NCI-H146 treated with DMSO at 0.1 percent for 48 hours (cell line): ENCODE results near the gene AP1S1.
"Not testable (repeated sequence)": the region's sequence is repeated elsewhere in the genome, so short reads cannot be mapped to it uniquely, and the experiment has no call there.

Source experiments
- DNase-seq: peaks from one replicate; lab custom pipeline; 2025; ENCODE audit not compliant: unreplicated experiment; lab: John Stamatoyannopoulos, UW

AP1S1 gene

DNA sequence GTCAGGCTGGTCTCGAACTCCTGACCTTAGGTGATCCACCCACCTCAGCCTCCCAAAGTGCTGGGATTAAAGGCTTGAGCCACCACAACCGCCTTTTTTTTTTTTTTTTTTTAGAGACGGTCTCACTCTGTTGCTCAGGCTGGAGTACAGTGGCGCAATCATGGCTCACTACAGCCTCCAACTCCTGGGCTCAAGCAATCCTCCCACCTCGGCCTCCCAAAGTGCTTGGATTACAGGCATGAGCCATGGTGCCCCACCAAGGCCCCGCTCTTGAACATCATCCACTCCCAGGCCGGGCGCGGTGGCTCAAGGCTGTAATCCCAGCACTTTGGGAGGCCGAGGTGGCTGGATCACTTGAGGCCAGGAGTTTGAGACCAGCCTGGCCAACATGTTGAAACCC lies 45.2 kb downstream of the AP1S1 start:
- not testable (repeated sequence) for DNase-seq

DNA sequence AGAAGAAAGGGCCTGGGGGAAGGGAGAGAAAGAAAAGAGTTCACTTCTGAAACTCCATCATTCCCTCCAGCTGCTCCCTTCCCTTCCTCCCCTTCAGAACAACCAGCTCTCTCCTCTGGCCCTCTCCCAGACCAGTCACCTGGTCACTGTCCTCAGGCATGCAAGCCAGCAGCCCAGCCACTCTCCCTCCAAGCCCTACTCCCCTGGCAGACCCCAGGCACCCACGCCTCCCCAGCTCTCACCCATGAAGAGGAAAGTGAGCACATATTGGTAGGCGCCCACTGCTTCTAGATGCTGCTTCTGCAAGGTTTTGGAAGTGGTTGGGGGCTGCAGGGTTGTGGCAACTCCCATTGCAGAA lies 46.2 kb downstream of the AP1S1 start:
- DNase-seq, result no peak

DNA sequence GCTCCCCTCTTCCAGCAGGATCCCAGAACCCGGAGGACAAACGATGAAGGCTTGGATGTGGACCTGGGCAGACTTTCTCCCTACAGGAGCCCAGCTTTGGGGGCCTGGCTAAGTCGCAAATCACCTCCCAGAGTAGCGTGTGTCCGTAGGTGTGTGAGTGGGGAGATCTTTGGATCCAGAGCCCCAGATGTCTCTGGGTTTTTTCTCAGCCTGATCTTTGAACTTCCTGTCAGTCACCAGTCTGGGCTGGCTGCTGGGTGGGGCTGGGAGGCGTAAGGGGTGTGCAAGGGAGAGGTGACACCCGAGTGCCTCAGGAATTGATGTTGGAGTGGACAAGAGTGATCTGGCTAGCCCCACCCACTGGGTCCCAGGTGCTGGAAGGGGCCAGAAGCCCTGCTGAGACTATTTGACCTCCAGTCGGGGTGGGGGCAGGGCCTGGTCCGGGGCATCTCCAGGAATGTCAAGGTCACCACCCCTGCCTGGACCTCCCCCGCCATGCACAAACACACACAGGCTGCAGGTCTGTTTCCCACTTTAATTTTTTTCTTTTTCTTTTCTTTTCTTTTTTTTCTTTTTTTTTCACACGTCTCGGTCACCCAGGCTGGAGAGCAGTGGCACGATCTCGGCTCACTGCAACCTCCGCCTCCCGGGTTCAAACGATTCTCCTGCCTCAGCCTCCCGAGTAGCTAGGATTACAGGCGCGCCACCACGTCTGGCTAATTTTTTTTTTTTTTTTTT lies 46.8 kb downstream of the AP1S1 start, which contains the start of gene MOGAT3:
TSS of gene MOGAT3 (minus strand) at position 175 of the 738 bp plus-strand sequence. CDS start 182 bp downstream, outside the sequence.
- DNase-seq, result no peak

DNA sequence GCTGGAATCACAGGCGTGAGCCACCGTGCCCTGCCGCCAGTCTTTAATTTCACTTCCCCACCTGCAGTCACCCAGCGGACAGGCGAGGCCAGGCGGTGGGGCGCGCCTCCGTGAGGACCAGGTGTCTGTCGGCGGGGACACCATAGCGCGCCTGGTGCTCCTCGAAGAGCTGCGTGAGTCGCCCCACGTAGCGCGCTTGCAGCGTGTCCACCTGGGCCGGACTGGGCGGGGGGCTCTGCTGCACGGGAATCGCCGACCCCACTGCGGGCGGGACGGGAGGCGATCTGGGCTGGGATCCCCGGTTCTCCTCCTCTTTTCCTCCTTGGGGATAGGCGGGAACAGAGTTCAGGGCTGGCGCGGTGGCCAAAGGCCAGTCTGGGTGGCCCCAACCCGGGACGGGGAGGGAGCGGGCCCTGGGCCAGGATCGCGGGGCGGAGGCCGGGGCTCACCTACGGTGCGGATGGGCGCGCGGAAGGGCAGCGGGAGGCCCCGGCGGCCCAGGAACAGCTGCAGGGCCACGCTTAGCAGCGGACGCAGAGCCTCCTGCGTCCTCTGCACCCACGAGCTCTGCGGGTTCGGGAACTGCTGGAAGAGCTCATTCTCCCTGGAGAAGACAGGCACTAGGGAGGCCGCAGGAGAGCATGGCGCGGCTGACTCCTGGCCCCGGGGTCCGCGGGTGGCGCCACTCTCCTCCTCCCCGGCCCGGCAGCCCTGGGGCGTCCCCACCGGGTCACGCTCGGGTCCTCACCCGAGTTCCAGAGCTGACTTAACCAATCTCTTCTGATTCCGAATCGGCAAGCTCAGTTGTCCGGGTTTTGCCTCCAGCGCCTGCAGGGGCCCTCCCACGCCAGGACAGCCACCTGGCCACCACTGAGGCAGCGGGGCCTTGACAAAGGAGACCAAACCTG lies 47.7 kb downstream of the AP1S1 start:
- no peak for DNase-seq

DNA sequence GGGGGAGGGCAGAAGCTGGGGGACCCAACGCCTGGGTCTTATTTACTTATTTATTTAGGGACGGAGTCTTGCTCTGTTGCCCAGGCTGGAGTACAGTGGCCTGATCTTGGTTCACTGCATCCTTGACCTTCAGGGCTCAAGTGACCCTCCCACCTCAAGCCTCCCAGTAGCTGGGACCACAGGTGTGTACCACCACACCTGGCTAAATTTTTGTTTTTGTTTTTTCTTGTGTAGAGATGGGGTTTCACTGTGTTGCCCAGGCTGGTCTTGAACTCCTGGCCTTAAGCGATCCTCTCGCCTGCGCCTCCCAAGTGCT lies 48.3 kb downstream of the AP1S1 start:
- no peak for DNase-seq

DNA sequence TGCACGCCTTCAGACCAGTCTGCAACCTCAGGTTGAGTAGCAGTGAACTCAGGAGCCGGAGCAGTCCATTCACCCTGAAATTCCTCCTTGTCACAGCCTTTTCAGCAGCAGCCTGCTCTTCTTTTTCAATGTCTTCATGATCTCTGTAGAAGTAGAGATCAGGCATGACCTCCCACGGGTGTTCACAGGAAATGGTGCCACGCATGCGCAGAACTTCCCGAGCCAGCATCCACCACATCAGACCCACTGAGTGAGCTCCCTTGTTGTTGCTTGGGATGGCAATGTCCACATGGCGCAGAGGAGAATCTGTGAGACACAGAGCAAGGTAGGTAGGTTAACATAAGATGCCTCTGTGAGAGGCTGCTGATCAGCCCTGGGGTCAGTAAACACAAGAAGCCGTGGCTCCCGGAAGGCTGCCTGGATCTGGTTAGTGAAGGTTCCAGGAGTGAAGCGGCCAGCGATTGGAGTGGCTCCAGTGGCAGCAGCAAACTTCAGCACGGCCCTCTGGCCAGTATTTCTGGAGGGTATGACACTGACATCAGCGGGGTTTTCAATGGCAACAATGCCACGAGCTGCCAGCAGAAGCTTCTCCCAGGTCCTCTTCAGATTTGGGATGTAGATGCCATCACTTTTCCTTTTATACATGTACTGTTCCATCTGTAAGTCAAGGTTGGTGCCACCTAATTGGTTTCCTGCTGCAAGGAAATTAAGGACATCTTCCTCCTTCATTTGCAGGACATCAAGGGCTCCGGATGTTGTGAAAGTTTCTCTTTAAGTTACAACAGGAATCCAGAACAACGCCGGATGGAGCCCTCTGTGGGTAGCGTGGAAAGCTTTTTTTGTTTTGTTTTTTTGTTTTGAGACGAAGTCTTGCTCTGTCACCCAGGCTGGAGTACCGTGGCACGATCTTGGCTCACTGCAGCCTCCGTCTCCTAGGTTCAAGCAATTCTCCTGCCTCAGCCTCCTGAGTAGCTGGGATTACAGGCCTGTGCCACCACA lies 49.8 kb downstream of the AP1S1 start:
- not testable (repeated sequence) for DNase-seq

DNA sequence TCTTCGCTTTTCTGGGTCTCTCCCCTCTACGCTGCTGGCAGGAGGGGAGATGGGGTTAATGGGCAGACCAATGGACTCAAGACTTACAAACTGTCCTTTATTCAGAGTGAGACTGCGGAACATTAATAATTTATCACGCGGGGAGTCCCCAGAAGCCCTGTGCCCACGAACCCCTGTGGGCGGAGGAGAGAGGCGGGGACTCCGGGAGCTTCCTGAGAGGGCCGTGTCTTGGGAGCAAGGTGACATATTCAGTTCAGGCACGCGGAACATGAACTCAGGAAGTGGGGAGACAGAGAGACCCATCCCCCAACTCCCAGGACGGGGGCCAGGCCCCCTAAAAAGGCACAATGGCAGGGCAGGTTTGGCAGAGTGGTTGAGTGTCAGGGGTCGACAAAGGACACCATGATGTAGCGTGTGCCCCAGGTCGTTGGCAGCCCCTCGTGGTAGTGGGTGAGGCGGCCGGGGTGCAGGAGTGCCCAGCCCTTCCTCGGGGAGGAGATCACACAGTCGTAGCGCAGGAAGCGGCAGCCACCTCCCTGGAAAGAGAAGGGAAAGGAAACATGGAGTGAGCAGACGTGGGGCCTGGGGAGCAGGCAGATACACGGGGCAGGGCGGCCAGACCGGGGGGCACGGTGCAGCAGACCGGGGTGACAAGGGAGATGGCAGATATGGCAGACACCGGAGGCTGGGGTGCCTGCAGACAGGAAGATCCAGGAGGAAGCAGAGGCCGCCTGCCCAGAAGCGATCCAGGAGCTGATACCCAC lies 51.8 kb downstream of the AP1S1 start:
- DNase-seq, result no peak

DNA sequence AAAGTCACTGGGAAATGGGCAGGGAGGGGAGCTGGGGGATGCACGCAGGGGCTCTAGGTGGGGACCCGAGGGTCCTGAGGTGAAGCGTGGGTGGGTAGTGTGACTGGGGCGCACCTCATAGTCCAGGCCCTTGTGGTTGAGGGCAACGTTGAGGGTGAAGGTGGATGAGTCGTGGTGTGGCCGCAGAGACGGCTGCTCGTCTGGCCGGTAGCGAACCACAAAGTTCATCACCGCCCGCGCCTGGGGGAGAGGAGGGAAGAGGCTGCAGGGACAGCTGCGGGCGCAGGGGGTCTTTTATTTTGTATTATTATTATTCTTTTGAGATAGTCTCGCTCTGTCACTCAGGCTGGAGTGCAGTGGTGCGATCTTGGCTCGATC lies 52.4 kb downstream of the AP1S1 start:
- no peak for DNase-seq

DNA sequence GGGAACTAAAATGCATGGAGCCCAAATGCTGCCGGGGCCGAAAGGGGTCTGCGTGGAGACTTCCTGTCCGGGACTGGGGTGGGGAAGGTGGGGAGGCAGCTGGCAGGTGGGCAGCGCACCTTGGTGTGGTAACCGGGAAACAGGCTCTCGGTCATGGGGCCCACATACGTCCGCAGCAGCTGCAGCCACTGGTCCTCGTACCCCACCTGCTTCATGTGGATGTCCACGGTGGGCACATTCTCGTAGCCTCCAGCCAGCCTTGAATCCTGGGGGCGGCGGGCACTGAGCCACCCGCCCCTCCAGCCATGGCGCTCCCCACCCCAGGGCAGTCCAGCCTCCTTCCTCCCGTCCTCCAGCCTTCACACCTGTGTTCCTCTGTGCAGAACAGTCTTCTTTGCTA lies 53.2 kb downstream of the AP1S1 start:
- no peak for DNase-seq

DNA sequence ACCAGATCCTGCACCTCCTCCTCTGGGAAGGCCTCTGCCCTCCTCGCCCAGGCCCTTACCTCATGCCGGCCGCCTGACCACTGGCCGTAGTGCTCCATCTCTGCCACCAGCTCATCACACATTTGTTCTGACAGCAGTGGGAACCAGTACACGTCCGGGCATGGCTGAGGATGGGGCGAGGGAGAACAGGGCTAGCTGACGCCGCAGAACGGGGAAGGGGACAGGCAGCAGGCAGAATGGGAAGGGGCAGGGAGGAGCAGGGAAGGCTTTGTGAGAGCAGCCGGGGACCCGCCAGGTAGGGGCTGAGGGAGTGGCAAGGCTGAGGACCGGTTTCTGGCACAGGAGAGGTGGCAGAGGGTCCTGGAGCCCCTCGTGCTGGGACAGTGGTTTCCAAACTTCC lies 54.5 kb downstream of the AP1S1 start:
- no peak for DNase-seq

DNA sequence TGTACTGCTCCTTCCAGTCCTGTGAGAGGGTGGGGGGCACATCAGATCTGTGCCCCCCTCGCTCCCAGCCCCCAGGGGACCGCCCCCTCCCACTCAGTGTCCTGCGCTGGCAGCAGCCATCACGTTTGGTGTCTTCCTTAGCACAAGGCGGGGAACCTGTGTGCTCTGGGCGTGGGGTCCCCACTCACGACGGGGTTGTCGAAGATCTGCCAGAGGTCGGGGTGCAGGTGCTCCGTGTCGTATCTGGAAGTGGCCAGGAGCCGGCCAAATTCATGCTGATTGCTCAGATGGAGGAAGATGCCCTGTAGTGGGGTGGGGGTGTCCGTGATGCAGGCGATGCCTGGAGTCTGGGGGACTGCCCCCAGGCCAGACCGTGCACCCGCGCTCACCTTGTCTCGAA lies 55.9 kb downstream of the AP1S1 start:
- no peak for DNase-seq
